ENCODE results near the gene STIP1.

STIP1 gene

DNA sequence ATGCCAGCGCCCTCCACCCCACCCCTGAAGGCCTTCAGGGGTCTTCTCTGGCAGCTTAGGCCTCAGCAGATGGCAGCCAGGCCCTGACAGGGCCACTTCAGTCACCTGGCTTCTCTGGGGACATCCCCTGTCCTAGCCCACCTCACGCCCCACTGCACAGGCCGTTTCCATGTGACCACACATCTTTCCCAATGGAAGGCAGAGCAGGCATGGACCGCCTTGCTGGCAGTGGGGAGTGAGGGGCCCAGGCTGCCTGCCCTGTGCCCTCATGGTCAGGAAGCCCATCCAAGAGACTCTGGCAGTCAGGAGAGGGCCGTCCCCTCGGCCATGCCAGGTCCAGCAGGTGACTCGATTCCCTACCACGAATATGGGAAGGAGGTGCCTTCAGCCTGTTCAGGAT is 45.9 kb upstream of the STIP1 start:
- Histone ChIP-seq H3K79me2 (ENCODE audit: insufficient read depth, low read depth) (no peaks in the 10 kb centered on the region), H2AFZ (ENCODE audit: low read depth) (no peak overlapping the region), H3K4me2 (no peak overlapping the region), H3K36me3 (ENCODE audit: insufficient read depth) (no peaks in the 10 kb centered on the region), H4K20me1 (ENCODE audit: insufficient read depth) (no peaks in the 10 kb centered on the region), H3K27ac (no peak overlapping the region), H3K27me3 (ENCODE audit: insufficient read depth, low read depth) (no peaks in the 10 kb centered on the region), H3K4me1 (ENCODE audit: low read depth, poor library complexity, severe bottlenecking) (no peaks in the 10 kb centered on the region), H3K9ac (no peak overlapping the region), H3K4me3 (IDR thresholded peaks at IDR 0.05; ENCODE audit: insufficient read depth, low read depth, low read length) (no peak overlapping the region)
- TF ChIP-seq, protein P1, sequence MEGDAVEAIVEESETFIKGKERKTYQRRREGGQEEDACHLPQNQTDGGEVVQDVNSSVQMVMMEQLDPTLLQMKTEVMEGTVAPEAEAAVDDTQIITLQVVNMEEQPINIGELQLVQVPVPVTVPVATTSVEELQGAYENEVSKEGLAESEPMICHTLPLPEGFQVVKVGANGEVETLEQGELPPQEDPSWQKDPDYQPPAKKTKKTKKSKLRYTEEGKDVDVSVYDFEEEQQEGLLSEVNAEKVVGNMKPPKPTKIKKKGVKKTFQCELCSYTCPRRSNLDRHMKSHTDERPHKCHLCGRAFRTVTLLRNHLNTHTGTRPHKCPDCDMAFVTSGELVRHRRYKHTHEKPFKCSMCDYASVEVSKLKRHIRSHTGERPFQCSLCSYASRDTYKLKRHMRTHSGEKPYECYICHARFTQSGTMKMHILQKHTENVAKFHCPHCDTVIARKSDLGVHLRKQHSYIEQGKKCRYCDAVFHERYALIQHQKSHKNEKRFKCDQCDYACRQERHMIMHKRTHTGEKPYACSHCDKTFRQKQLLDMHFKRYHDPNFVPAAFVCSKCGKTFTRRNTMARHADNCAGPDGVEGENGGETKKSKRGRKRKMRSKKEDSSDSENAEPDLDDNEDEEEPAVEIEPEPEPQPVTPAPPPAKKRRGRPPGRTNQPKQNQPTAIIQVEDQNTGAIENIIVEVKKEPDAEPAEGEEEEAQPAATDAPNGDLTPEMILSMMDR (conservative IDR thresholded peaks at IDR 0.05; ENCODE audit: low read depth, low read length) = no peak

DNA sequence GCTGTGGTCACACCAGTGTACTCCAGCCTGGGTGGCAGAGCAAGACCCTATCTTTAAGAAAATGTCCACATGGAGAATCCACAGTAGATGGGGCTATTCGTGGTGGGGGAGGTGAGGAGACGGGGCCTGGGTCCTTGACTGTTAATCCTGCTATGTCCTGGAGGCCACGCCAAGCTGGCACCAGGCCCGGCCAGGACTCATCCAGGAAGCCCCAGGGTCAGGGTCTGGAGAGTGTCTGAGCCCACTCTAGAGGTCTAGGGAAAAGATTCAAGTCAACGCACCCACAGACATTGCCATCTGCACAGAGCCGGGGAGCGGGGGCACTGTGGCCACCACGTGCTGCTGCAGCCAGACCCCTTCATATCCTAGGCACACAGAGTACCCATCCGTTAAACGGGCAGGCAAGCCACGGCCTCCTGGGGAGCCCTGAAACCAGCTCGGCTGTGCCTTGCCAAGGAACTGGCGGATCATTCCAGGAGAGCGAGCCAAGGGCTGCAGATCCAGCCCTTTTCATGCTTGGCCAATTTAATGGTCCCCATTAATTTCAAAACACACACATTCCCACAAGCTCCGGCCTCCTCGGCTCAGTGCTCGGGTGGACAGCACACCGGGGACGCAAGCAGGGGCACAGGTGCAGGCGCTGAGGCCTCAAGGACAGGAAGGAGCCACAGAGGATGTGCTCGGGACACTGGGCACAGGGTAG is 44.7 kb upstream of the STIP1 start:
- no peak overlapping the region for H3K27ac ChIP-seq
- H3K36me3 ChIP-seq (ENCODE audit: insufficient read depth) = no peaks in the 10 kb centered on the region
- no peaks in the 10 kb centered on the region for H4K20me1 ChIP-seq (ENCODE audit: insufficient read depth)
- H3K4me3 ChIP-seq (IDR thresholded peaks at IDR 0.05; ENCODE audit: insufficient read depth, low read depth, low read length) = no peak overlapping the region
- H3K27me3 ChIP-seq (ENCODE audit: insufficient read depth, low read depth) = no peaks in the 10 kb centered on the region
- H3K9ac ChIP-seq = no peak overlapping the region
- H3K4me2 ChIP-seq = no peak overlapping the region
- no peaks in the 10 kb centered on the region for H3K79me2 ChIP-seq (ENCODE audit: insufficient read depth, low read depth)
- no peak overlapping the region for H2AFZ ChIP-seq (ENCODE audit: low read depth)
- TF ChIP-seq, protein P1 (conservative IDR thresholded peaks at IDR 0.05; ENCODE audit: low read depth, low read length) = no peak
- no peaks in the 10 kb centered on the region for H3K4me1 ChIP-seq (ENCODE audit: low read depth, poor library complexity, severe bottlenecking)

DNA sequence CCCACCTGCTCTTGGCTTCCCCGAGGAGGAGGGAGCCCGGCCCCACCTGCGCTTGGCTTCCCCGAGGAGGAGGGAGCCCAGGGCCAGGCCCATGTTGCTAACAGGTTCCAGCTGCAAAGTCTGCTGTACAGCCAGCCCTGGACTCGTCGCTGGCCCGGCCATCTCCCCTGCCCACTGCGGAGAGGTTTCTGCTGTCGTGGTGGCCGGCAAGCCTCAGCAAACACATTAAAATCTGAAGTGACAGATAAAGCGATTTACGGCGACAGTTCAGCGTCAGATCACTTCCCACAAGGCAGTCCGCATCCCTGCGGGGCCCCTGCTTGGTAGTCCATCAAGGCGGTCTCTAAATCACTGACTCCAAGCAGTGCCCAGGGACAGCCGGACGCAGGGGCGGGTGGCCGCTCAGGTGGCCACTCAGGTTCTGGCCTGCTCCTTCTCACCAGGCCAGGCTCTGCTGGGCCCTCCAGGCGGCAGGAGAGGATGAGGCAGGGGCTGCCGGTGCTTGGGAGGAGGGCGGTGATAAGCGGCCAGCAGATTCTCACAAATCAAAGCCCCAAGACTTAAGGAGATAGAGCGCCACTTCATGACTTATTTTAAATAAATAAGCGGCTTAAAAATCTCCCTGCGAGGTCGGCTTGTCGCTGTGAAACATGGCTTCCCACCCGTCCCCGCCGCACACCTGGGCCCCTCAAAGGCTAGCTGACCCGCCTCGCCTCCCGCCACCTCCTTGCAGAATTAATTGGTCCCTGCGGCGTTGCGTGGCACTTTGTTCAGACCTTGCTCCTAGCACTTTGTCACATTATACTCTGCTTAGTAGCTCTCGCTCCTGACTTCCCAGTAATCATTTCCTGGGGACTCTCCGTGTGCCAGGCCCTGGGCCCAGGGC is 41.1 kb upstream of the STIP1 start:
- TF ChIP-seq, protein P1 (conservative IDR thresholded peaks at IDR 0.05; ENCODE audit: low read depth, low read length) = no peak
- Histone ChIP-seq H3K4me1 (ENCODE audit: low read depth, poor library complexity, severe bottlenecking) (no peaks in the 10 kb centered on the region), H3K27me3 (ENCODE audit: insufficient read depth, low read depth) (no peaks in the 10 kb centered on the region), H3K4me2 (no peak overlapping the region), H2AFZ (ENCODE audit: low read depth) (no peak overlapping the region), H3K9ac (no peak overlapping the region), H3K27ac (no peak overlapping the region), H3K36me3 (ENCODE audit: insufficient read depth) (no peaks in the 10 kb centered on the region), H4K20me1 (ENCODE audit: insufficient read depth) (no peaks in the 10 kb centered on the region), H3K4me3 (IDR thresholded peaks at IDR 0.05; ENCODE audit: insufficient read depth, low read depth, low read length) (no peak overlapping the region), H3K79me2 (ENCODE audit: insufficient read depth, low read depth) (no peaks in the 10 kb centered on the region)

DNA sequence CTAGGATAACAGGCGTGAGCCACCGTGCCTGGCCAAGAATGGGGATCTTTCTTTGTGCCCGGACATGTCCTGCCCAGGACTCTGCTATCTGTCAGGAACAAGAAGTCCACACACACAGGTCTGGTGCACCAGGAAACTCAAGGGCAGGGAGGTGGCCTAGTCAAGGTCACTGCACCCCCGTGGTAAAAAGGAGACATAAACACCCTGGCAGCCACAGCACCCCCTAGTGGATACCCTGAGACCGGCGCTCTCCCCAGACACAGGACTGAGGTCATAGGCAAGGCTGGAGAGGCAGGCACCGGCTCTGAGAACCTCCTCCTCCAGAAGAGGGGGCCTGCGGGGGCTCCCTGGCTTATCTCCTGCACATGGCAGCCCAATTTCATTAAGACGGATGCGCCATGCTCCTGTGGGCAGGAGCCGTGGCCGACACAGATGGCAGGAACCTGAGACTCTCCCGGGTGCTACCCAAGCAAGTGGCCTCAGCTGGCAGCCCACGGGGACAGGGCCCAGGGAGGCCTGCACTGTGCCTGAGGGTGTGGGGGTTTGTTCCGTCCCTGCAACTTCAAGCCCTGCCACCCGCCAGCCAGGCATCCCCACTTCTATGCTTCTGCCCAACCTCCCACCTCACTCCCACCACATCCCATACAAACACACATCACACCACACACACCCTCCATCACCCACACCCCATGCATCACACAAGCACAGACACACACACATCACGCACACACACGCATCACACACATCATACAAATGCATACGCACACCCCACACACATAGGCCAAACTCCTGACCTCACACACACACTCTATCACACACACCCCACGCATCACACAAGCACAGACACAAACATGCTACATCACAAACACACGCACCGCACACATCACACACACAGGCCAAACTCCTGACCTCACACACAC is 39.7 kb upstream of the STIP1 start:
- no peak overlapping the region for H3K9ac ChIP-seq
- no peaks in the 10 kb centered on the region for H3K4me1 ChIP-seq (ENCODE audit: low read depth, poor library complexity, severe bottlenecking)
- H2AFZ ChIP-seq (ENCODE audit: low read depth) = no peak overlapping the region
- no peak overlapping the region for H3K27ac ChIP-seq
- H3K4me2 ChIP-seq = no peak overlapping the region
- TF ChIP-seq, protein P1 (conservative IDR thresholded peaks at IDR 0.05; ENCODE audit: low read depth, low read length) = peak; percentile 73
- H3K27me3 ChIP-seq (ENCODE audit: insufficient read depth, low read depth) = no peaks in the 10 kb centered on the region
- H4K20me1 ChIP-seq (ENCODE audit: insufficient read depth) = no peaks in the 10 kb centered on the region
- H3K36me3 ChIP-seq (ENCODE audit: insufficient read depth) = no peaks in the 10 kb centered on the region
- H3K4me3 ChIP-seq (IDR thresholded peaks at IDR 0.05; ENCODE audit: insufficient read depth, low read depth, low read length) = no peak overlapping the region
- H3K79me2 ChIP-seq (ENCODE audit: insufficient read depth, low read depth) = no peaks in the 10 kb centered on the region
